DND-41 (cell line): Measurements from ENCODE around the gene RAB40A.

ENCODE experiments used
- ATAC-seq: fragments of 200-7000 bp; cut with Tn5 transposase; 3 replicates; pipeline ENCODE4 v1.9.1; 2021; ENCODE audit warnings: low read depth; ENCODE audit not compliant: insufficient read depth
- DNase-seq: peaks from one replicate; pipeline ENCODE4 v3.0.0-alpha.2; 2020
- H2AFZ ChIP-seq: 2 replicates; pipeline ENCODE4 v1.6.0; 2012; ENCODE audit warnings: low read depth, low read length
- H3K27ac ChIP-seq: 2 replicates; pipeline ENCODE4 v1.5.1; 2012; ENCODE audit warnings: low read length, inconsistent platforms
- H3K27me3 ChIP-seq: fragments of 200-600 bp; sonication (generic); 2 replicates; pipeline ENCODE4 v1.6.0; 2012; ENCODE audit warnings: low read length, mild to moderate bottlenecking, inconsistent platforms; ENCODE audit not compliant: insufficient read depth, poor library complexity
- H3K36me3 ChIP-seq: 2 replicates; pipeline ENCODE4 v1.5.1; 2012; ENCODE audit warnings: low read length, inconsistent platforms; ENCODE audit not compliant: insufficient read depth
- H3K4me1 ChIP-seq: 2 replicates; pipeline ENCODE4 v1.5.1; 2012; ENCODE audit warnings: mild to moderate bottlenecking, low read length; ENCODE audit not compliant: insufficient read depth
- H3K4me2 ChIP-seq: 2 replicates; pipeline ENCODE4 v1.6.0; 2012; ENCODE audit warnings: mild to moderate bottlenecking, moderate library complexity, low read length, inconsistent platforms; ENCODE audit not compliant: insufficient read depth
- H3K4me3 ChIP-seq, 2 experiments: fragments of 200-600 bp in 1 of 2; shearing (Covaris generic) in 1 of 2; 2 replicates each; pipeline ENCODE4 v1.5.1; 2012 to 2016; ENCODE audit warnings: inconsistent platforms in 2 of 2, low read length in 2 of 2, mild to moderate bottlenecking in 2 of 2, low read depth in 1 of 2, moderate library complexity in 1 of 2
- H3K79me2 ChIP-seq: 2 replicates; pipeline ENCODE4 v1.6.0; 2012; ENCODE audit warnings: low read length, inconsistent platforms; ENCODE audit not compliant: insufficient read depth
- H3K9ac ChIP-seq: 2 replicates; pipeline ENCODE4 v1.6.0; 2012; ENCODE audit warnings: low read depth, mild to moderate bottlenecking, inconsistent platforms, low read length, moderate library complexity
- H3K9me3 ChIP-seq: 2 replicates; pipeline ENCODE4 v1.5.1; 2012; ENCODE audit warnings: low read length, moderate library complexity, mild to moderate bottlenecking, inconsistent platforms; ENCODE audit not compliant: insufficient read depth, severe bottlenecking
- H4K20me1 ChIP-seq: 2 replicates; pipeline ENCODE4 v1.6.0; 2012; ENCODE audit warnings: low read length; ENCODE audit not compliant: insufficient read depth
- EZH2 ChIP-seq: IDR thresholded peaks from 3 replicates; pipeline ENCODE4 v1.6.1; 2012; ENCODE audit warnings: borderline replicate concordance, low read depth, mild to moderate bottlenecking, moderate library complexity, low read length, inconsistent platforms; ENCODE audit not compliant: severe bottlenecking
- TF ChIP-seq, protein P1 (sequence below): IDR thresholded peaks from 2 replicates; pipeline ENCODE4 v1.5.1; 2012; ENCODE audit warnings: borderline replicate concordance, low read length, moderate library complexity, mild to moderate bottlenecking; ENCODE audit not compliant: poor library complexity, severe bottlenecking; ENCODE audit errors: extremely low read depth

The RAB40A gene

DNA sequence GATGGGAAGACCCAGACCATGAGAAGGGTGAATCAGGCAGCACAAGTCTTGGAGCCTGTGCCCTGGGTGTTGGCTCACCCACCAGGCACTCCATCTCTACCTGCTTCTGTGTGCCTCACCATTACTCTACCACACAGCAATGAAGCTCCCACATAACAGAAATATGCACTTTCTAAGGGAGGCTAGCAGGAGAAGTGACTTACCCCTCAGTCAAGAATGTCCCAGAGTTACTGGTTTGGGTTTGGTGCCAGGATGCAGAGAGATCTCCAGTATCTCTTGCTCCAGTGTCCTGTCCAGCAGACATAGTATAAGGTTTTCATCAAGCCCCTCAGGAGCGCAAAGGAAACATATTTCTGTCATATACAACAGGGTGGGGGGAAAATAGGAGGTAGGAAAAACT is 11.3 kb upstream of the RAB40A start:
- Histone ChIP-seq H3K36me3 (no peaks in the 10 kb centered on the region), H3K4me1 (peaks cover 4% of the 10 kb centered on the region), H3K4me2 (no peak overlapping the region), H3K4me3 (no peak overlapping the region), H3K9me3 (no peaks in the 10 kb centered on the region), H3K27ac (no peak overlapping the region), H4K20me1 (no peaks in the 10 kb centered on the region), H3K9ac (no peak overlapping the region), H3K27me3 (no peaks in the 10 kb centered on the region), H3K79me2 (no peaks in the 10 kb centered on the region), H2AFZ (no peak overlapping the region)
- no peak for DNase-seq
- TF ChIP-seq, protein P1, sequence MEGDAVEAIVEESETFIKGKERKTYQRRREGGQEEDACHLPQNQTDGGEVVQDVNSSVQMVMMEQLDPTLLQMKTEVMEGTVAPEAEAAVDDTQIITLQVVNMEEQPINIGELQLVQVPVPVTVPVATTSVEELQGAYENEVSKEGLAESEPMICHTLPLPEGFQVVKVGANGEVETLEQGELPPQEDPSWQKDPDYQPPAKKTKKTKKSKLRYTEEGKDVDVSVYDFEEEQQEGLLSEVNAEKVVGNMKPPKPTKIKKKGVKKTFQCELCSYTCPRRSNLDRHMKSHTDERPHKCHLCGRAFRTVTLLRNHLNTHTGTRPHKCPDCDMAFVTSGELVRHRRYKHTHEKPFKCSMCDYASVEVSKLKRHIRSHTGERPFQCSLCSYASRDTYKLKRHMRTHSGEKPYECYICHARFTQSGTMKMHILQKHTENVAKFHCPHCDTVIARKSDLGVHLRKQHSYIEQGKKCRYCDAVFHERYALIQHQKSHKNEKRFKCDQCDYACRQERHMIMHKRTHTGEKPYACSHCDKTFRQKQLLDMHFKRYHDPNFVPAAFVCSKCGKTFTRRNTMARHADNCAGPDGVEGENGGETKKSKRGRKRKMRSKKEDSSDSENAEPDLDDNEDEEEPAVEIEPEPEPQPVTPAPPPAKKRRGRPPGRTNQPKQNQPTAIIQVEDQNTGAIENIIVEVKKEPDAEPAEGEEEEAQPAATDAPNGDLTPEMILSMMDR: no peak
- TF ChIP-seq EZH2: no peak
- ATAC-seq: no peak

DNA sequence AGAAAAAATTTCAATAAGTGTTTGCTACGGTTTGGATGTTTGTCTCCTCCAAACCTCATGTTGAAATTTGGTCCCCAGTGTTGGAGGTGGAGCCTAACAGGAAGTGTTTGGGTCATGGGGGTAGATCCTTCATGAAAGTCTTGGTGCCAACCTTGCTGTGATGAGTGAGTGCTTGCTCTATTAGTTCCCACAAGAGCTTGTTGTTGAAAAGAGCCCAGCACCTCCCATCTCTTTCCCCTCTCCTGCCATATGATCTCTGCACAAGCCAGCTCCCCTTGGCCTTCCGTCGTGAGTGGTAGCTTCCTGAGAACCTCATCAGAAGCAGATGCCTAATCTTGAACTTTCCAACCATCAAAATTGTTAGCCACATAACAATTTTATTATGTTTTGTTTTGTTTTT is 10.3 kb upstream of the RAB40A start:
- no peaks in the 10 kb centered on the region for H4K20me1 ChIP-seq
- no peak overlapping the region for H2AFZ ChIP-seq
- H3K27me3 ChIP-seq: no peaks in the 10 kb centered on the region
- no peak overlapping the region for H3K4me3 ChIP-seq
- peaks cover 4% of the 10 kb centered on the region for H3K4me1 ChIP-seq
- H3K36me3 ChIP-seq: no peaks in the 10 kb centered on the region
- no peak overlapping the region for H3K9ac ChIP-seq
- H3K27ac ChIP-seq: no peak overlapping the region
- TF ChIP-seq, protein P1: no peak
- no peak for TF ChIP-seq EZH2
- ATAC-seq: no peak
- no peak overlapping the region for H3K4me2 ChIP-seq
- no peak for DNase-seq
- no peaks in the 10 kb centered on the region for H3K9me3 ChIP-seq
- H3K79me2 ChIP-seq: no peaks in the 10 kb centered on the region

DNA sequence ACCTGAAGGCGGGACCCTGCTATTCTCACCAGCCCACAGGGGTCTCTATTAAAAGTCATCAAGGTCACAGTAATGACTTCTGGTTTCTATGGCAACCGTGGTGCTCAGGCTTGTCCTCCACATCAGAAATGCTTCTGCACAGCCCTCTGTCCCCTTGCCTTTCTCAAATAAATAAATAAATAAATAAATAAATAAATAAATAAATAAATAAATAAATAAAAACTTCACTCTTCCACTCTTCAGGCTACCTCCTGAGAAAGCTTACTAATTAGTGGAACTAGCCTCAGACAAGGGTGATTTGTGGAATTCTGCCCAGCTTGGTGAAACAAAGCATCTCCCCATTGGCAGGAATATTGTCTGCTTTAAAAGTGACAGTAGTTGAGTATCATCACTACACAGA is 5.5 kb upstream of the RAB40A start:
- Histone ChIP-seq H3K9ac (no peak overlapping the region), H3K79me2 (no peaks in the 10 kb centered on the region), H3K4me1 (no peaks in the 10 kb centered on the region), H2AFZ (no peak overlapping the region), H4K20me1 (no peaks in the 10 kb centered on the region), H3K4me2 (no peak overlapping the region), H3K27ac (no peak overlapping the region), H3K9me3 (no peaks in the 10 kb centered on the region), H3K4me3 (no peak overlapping the region), H3K27me3 (no peaks in the 10 kb centered on the region), H3K36me3 (no peaks in the 10 kb centered on the region)
- no peak for TF ChIP-seq EZH2
- TF ChIP-seq, protein P1: no peak
- no peak for DNase-seq
- ATAC-seq: no peak

DNA sequence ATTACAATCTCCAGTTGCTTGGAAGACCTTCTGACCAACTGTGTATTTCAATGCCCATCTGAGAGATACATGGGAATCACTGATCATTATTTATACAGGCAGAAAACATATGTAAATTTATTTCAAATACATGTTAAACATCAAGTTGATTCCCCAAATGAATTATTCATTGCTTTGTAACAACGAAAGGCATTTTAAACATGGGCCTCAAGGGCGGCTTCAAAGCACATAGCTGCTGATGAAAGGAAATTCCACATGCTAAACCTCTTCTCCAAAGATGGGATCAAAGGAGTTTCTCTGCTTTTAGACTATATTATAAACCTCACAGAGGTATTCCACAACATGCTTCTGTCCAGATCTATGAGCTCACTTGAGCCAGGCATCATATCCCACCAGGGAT is 4.3 kb upstream of the RAB40A start:
- TF ChIP-seq, protein P1: no peak
- no peak for TF ChIP-seq EZH2
- Histone ChIP-seq H3K9ac (no peak overlapping the region), H3K9me3 (no peaks in the 10 kb centered on the region), H3K36me3 (no peaks in the 10 kb centered on the region), H3K4me3 (no peak overlapping the region), H3K4me2 (no peak overlapping the region), H4K20me1 (no peaks in the 10 kb centered on the region), H3K27me3 (no peaks in the 10 kb centered on the region), H3K27ac (no peak overlapping the region), H3K79me2 (no peaks in the 10 kb centered on the region), H3K4me1 (no peaks in the 10 kb centered on the region), H2AFZ (no peak overlapping the region)
- DNase-seq (no peak), ATAC-seq (no peak)
